Astrocyte (in vitro differentiated cells and primary cell): ENCODE measurements around the gene GRIN2A. TPM values are rescaled to one million over a fixed set of nuclear protein-coding genes. Genes with fewer than 3 reads are reported as not detected.

Experiments used
- DNase-seq: peaks from one replicate; pipeline ENCODE4 v3.0.0-alpha.2; 2010; ENCODE audit warnings: low read depth
- FAIRE-seq: peaks from 2 replicates; lab custom pipeline; 2011; peaks lifted over from hg19 to GRCh38; lab: Jason Lieb, UNC
- H2AFZ ChIP-seq: 2 replicates; pipeline ENCODE4 v1.6.0; 2012; ENCODE audit warnings: low read depth, low read length, inconsistent platforms
- H3K27ac ChIP-seq: 2 replicates; pipeline ENCODE4 v1.5.1; 2011; ENCODE audit warnings: low read depth, low read length, inconsistent platforms
- H3K27me3 ChIP-seq: 2 replicates; pipeline ENCODE4 v1.6.0; 2011; ENCODE audit warnings: low read length, inconsistent platforms; ENCODE audit not compliant: insufficient read depth
- H3K36me3 ChIP-seq: 2 replicates; pipeline ENCODE4 v1.5.1; 2011; ENCODE audit warnings: low read length, inconsistent platforms; ENCODE audit not compliant: insufficient read depth
- H3K4me1 ChIP-seq: 2 replicates; pipeline ENCODE4 v1.5.1; 2011; ENCODE audit warnings: low read length, inconsistent platforms; ENCODE audit not compliant: insufficient read depth
- H3K4me2 ChIP-seq: 2 replicates; pipeline ENCODE4 v1.6.0; 2012; ENCODE audit warnings: low read length, inconsistent platforms
- H3K4me3 ChIP-seq: 2 replicates; pipeline ENCODE4 v1.5.1; 2011; ENCODE audit warnings: low read depth, mild to moderate bottlenecking, low read length, inconsistent platforms; ENCODE audit not compliant: insufficient read depth
- H3K79me2 ChIP-seq: 2 replicates; pipeline ENCODE4 v1.6.0; 2012; ENCODE audit warnings: mild to moderate bottlenecking, low read length, inconsistent platforms; ENCODE audit not compliant: insufficient read depth
- H3K9ac ChIP-seq: 2 replicates; pipeline ENCODE4 v1.6.0; 2012; ENCODE audit warnings: mild to moderate bottlenecking, low read length, inconsistent platforms
- H3K9me3 ChIP-seq: 2 replicates; pipeline ENCODE4 v1.5.1; 2012; ENCODE audit warnings: low read depth, mild to moderate bottlenecking, low read length, inconsistent platforms; ENCODE audit not compliant: insufficient read depth
- H4K20me1 ChIP-seq: 2 replicates; pipeline ENCODE4 v1.6.0; 2012; ENCODE audit warnings: low read length, inconsistent platforms; ENCODE audit not compliant: insufficient read depth
- H3K27ac Mint-ChIP-seq: one replicate; pipeline ENCODE4 v1.8.0; 2021; ENCODE audit warnings: mild to moderate bottlenecking, mixed read lengths; ENCODE audit not compliant: unreplicated experiment
- H3K27me3 Mint-ChIP-seq: one replicate; pipeline ENCODE4 v1.8.0; 2021; ENCODE audit warnings: low read depth, mixed read lengths; ENCODE audit not compliant: unreplicated experiment
- H3K36me3 Mint-ChIP-seq: one replicate; pipeline ENCODE4 v1.8.0; 2021; ENCODE audit warnings: low read depth, mixed read lengths; ENCODE audit not compliant: unreplicated experiment
- H3K4me1 Mint-ChIP-seq: one replicate; pipeline ENCODE4 v1.8.0; 2021; ENCODE audit warnings: low read depth, mixed read lengths; ENCODE audit not compliant: unreplicated experiment
- H3K4me3 Mint-ChIP-seq: one replicate; pipeline ENCODE4 v1.8.0; 2021; ENCODE audit warnings: mild to moderate bottlenecking, moderate library complexity, mixed read lengths; ENCODE audit not compliant: unreplicated experiment
- H3K9me3 Mint-ChIP-seq: one replicate; pipeline ENCODE4 v1.8.0; 2021; ENCODE audit warnings: mild to moderate bottlenecking, mixed read lengths; ENCODE audit not compliant: unreplicated experiment
- EZH2 ChIP-seq: IDR thresholded peaks from 2 replicates; pipeline ENCODE4 v1.6.1; 2012; ENCODE audit warnings: mild to moderate bottlenecking, low read length, inconsistent platforms; ENCODE audit not compliant: insufficient read depth
- total RNA-seq: library from RNA; stranded (reverse); gene quantifications from 2 replicates; pipeline ENCODE4 v1.2.1, GENCODE V29; 2021
- TF ChIP-seq, protein P1 (sequence below): IDR thresholded peaks from 2 replicates; pipeline ENCODE4 v1.5.1; 2011; ENCODE audit warnings: low read depth, mild to moderate bottlenecking, inconsistent platforms, low read length, moderate library complexity; ENCODE audit not compliant: insufficient read depth

GRIN2A gene
- total RNA-seq, 1 donor from 2014 or later = 0.68 TPM

DNA sequence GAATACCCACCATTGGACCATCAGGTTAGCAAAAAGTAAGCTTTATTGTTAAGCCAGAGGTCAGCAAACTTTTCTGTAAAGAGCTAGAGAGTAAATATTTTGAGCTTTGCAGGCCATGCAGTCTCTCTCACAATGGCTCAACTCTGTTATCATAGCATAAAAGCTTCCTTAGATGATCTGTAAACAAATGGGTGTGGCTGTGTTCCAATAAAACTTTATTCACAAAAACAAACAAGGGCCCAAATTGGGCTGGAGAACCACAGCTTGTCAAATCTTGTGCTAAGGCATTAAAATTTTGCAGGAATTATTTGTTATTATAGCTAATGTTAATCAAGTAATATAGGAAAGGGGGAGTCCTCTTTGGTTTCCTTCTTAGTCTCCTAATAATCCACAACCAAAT lies 153.6 kb downstream of the GRIN2A start:
- H3K27ac ChIP-seq = no peak overlapping the region
- H3K9ac ChIP-seq = no peak overlapping the region
- H2AFZ ChIP-seq = no peak overlapping the region
- no peaks in the 10 kb centered on the region for H3K79me2 ChIP-seq
- Mint-ChIP-seq H3K27ac (no peak overlapping the region), H3K36me3 (no peaks in the 10 kb centered on the region), H3K4me1 (peaks cover 3% of the 10 kb centered on the region), H3K9me3 (no peaks in the 10 kb centered on the region), H3K27me3 (peaks cover 23% of the 10 kb centered on the region), H3K4me3 (no peak overlapping the region)
- H3K4me2 ChIP-seq = no peak overlapping the region
- H3K27me3 ChIP-seq = no peaks in the 10 kb centered on the region
- H3K4me3 ChIP-seq = no peak overlapping the region
- TF ChIP-seq, protein P1, sequence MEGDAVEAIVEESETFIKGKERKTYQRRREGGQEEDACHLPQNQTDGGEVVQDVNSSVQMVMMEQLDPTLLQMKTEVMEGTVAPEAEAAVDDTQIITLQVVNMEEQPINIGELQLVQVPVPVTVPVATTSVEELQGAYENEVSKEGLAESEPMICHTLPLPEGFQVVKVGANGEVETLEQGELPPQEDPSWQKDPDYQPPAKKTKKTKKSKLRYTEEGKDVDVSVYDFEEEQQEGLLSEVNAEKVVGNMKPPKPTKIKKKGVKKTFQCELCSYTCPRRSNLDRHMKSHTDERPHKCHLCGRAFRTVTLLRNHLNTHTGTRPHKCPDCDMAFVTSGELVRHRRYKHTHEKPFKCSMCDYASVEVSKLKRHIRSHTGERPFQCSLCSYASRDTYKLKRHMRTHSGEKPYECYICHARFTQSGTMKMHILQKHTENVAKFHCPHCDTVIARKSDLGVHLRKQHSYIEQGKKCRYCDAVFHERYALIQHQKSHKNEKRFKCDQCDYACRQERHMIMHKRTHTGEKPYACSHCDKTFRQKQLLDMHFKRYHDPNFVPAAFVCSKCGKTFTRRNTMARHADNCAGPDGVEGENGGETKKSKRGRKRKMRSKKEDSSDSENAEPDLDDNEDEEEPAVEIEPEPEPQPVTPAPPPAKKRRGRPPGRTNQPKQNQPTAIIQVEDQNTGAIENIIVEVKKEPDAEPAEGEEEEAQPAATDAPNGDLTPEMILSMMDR = no peak
- TF ChIP-seq EZH2 = no peak
- no peaks in the 10 kb centered on the region for H3K36me3 ChIP-seq
- H3K4me1 ChIP-seq = no peaks in the 10 kb centered on the region
- no peak for FAIRE-seq
- H3K9me3 ChIP-seq = no peaks in the 10 kb centered on the region
- H4K20me1 ChIP-seq = no peaks in the 10 kb centered on the region
- DNase-seq = no peak

DNA sequence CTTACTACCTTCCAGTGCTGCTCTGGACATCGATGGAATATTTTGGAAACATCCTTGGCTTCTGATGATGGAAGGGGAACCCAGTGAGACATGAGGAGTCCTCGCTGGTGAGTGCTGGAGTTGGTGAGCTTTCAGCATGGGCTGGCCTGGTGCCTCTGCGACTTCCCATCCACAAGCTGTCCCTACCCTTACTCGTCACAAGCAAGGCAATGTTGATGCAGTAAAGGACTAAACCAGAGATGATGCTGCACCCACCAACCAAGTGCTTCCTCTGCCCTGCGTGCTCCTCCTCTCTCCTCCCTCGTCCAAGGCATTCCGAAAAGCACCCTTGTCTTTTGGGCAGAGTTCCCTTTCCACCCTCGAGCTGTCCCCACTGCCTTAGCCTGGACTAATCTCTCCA lies 154.7 kb downstream of the GRIN2A start:
- Mint-ChIP-seq H3K36me3 (no peaks in the 10 kb centered on the region), H3K4me1 (peaks cover 3% of the 10 kb centered on the region), H3K4me3 (no peak overlapping the region), H3K27ac (no peak overlapping the region), H3K27me3 (peaks cover 20% of the 10 kb centered on the region), H3K9me3 (no peaks in the 10 kb centered on the region)
- TF ChIP-seq, protein P1 = no peak
- TF ChIP-seq EZH2 = no peak
- H3K27ac ChIP-seq = no peak overlapping the region
- H3K4me3 ChIP-seq = no peak overlapping the region
- H3K4me2 ChIP-seq = no peak overlapping the region
- H3K9ac ChIP-seq = no peak overlapping the region
- no peaks in the 10 kb centered on the region for H3K4me1 ChIP-seq
- no peak overlapping the region for H2AFZ ChIP-seq
- H3K9me3 ChIP-seq = no peaks in the 10 kb centered on the region
- FAIRE-seq (no peak), DNase-seq (no peak)
- H3K27me3 ChIP-seq = no peaks in the 10 kb centered on the region
- H3K79me2 ChIP-seq = no peaks in the 10 kb centered on the region
- H3K36me3 ChIP-seq = no peaks in the 10 kb centered on the region
- H4K20me1 ChIP-seq = no peaks in the 10 kb centered on the region

DNA sequence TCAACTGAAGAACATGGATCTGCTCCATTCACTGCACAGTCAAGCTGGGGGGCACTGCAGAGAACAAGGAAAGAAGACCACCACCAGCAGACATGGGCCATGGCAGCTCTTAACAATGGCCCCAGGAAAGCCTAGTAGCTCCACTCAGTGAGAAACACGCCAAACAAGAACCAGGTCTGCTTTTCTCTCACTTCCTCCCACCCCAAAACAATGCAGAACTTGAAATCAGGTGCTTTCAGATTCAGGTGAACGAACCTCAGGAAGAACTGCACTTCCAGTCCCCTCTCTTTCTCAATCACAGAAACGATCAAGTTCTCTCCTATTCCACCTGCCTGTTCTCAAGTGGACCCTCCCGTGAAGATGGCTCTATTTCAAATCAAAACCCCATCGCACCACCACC lies 155.6 kb downstream of the GRIN2A start:
- Histone ChIP-seq H3K9ac (no peak overlapping the region), H3K79me2 (no peaks in the 10 kb centered on the region), H3K27ac (no peak overlapping the region), H3K9me3 (no peaks in the 10 kb centered on the region), H3K4me3 (no peak overlapping the region), H3K36me3 (no peaks in the 10 kb centered on the region), H3K4me1 (no peaks in the 10 kb centered on the region), H3K27me3 (no peaks in the 10 kb centered on the region), H4K20me1 (no peaks in the 10 kb centered on the region), H2AFZ (no peak overlapping the region), H3K4me2 (no peak overlapping the region)
- no peak for DNase-seq
- FAIRE-seq = no peak
- Mint-ChIP-seq H3K27me3 (peaks cover 29% of the 10 kb centered on the region), H3K4me3 (no peak overlapping the region), H3K27ac (no peak overlapping the region), H3K9me3 (no peaks in the 10 kb centered on the region), H3K36me3 (no peaks in the 10 kb centered on the region), H3K4me1 (peaks cover 3% of the 10 kb centered on the region)
- TF ChIP-seq EZH2 = no peak
- TF ChIP-seq, protein P1 = no peak
